GM13977 (cell line): Measurements from ENCODE around the gene NCAPG2.
"Not testable (repeated sequence)": the region's sequence is repeated elsewhere in the genome, so short reads cannot be mapped to it uniquely, and the experiment has no call there.

Experiments used
- DNase-seq: peaks from one replicate; pipeline ENCODE4 v3.0.0; 2012; ENCODE audit warnings: low spot score
- in situ Hi-C: fragments of 300-500 bp; cut with MboI; formaldehyde crosslinking; loops from one replicate; pipeline ENCODE4 v1.12.0; 2022; ENCODE audit warnings: low sequenced_read_pairs, low pct_unique_long_range_greater_than_20kb, mixed read lengths, inconsistent platforms; ENCODE audit not compliant: unreplicated experiment
- TF ChIP-seq, protein P1 (sequence below): IDR thresholded peaks from 2 replicates; pipeline ENCODE4 v1.5.1; 2012; ENCODE audit warnings: mild to moderate bottlenecking, control low read depth; ENCODE audit not compliant: insufficient read depth; ENCODE audit errors: extremely low read depth, missing control alignments

The NCAPG2 gene

DNA sequence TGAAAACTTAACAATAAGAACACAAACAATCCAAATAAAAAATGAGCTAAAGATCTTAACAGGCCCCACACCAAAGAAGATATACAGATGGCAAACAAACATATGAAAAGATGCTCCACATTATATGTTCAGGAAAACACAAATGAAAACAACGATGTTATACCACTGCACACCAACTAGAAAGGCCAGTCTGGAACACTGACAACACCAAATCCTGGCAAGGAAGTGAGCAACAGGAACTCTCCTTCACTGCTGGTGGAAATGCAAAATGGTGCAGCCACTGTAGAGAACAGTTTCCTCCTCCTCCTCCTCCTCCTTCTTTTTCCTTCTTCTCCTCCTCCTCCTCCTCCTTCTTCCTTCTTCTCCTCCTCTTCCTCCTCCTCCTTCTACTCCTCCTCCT lies 12.2 kb upstream of the NCAPG2 start:
- in situ Hi-C loops = no loop called here
- TF ChIP-seq, protein P1, sequence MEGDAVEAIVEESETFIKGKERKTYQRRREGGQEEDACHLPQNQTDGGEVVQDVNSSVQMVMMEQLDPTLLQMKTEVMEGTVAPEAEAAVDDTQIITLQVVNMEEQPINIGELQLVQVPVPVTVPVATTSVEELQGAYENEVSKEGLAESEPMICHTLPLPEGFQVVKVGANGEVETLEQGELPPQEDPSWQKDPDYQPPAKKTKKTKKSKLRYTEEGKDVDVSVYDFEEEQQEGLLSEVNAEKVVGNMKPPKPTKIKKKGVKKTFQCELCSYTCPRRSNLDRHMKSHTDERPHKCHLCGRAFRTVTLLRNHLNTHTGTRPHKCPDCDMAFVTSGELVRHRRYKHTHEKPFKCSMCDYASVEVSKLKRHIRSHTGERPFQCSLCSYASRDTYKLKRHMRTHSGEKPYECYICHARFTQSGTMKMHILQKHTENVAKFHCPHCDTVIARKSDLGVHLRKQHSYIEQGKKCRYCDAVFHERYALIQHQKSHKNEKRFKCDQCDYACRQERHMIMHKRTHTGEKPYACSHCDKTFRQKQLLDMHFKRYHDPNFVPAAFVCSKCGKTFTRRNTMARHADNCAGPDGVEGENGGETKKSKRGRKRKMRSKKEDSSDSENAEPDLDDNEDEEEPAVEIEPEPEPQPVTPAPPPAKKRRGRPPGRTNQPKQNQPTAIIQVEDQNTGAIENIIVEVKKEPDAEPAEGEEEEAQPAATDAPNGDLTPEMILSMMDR = no peak
- no peak for DNase-seq

DNA sequence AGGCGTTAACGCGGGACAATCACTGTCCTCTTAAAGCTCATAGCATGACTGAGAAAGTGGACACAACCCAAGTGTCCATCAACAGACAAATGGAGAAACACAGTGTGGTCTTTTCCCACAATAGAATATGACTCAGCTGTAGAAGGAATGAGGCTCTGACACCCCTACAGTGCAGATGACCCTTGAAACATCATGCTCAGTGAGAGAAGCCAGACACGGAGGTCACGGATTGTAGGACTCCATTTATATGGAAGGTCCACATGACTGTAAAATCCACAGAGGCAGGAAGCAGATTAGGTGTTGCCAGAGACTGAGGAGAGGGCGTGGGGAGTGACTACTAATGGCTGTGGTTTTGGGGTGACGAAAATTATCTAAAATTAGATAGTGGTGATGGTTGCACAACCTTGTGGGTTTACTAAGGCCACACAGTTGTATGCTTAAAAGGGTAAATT lies 6.1 kb upstream of the NCAPG2 start:
- in situ Hi-C loops = no loop called here
- TF ChIP-seq, protein P1 = no peak
- DNase-seq = no peak

DNA sequence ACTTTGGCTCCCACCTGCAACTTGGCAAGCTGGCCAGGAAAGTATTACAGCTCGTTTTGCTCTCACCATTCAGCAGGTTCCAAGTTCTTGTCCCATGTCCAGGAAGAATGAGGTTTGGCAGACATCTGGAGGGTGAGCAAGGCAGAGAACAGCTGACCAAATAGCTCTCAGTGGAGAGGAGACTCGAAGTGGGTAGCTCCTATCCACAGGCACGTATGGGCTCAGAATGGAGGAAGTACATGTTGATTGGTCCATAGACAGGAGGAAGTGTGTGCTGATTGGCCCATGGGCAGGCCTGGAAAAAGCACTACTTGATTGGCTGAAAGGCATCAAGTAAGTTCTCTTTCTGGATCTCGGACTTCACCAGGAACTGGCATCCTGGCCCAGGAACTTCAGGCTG lies 3.0 kb upstream of the NCAPG2 start:
- TF ChIP-seq, protein P1 = no peak
- DNase-seq = no peak
- in situ Hi-C loops = no loop called here

DNA sequence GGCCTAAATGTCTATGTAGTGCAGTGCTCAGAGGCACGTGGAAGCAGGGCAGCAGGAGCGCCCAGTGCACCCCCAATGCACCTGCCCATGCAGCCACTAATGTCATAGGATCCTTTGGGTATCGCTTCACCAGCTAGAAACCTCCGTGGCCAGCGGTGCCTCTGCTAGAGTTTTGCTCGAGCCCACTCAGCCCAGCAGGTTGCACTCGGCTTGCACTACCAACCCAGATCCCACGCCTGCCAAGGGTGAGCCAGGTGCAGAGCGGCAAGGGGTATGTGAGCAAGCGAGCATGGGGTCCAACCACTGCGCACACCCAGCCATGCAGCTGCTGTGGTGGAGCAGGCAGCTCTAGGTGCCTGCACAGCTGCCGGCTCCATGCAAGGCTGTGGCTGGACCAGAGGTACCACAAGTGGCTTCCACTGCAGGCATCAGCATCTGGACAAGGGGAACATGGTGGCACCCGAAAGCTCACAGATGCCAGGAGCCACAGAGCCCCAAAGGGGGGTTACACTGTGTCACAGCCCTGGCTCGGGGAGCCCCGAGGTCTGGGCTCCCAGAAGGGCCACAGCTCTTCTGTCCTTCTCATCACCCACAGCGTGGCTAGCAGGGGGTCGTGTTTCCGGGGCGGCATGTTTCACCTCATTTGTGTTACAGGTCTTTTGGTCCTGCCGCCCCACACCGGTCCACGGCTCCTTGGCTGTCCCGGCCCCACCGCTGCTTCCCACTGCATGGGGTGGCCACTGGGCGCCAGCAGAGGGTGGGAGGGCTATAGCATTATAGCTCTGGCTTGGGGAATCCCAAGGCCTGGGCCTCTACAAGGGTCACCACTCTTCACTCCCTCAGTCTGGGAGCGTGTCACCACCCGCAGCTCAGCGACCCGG lies 2.3 kb upstream of the NCAPG2 start:
- in situ Hi-C loops = no loop called here
- TF ChIP-seq, protein P1 = no peak
- DNase-seq = no peak

DNA sequence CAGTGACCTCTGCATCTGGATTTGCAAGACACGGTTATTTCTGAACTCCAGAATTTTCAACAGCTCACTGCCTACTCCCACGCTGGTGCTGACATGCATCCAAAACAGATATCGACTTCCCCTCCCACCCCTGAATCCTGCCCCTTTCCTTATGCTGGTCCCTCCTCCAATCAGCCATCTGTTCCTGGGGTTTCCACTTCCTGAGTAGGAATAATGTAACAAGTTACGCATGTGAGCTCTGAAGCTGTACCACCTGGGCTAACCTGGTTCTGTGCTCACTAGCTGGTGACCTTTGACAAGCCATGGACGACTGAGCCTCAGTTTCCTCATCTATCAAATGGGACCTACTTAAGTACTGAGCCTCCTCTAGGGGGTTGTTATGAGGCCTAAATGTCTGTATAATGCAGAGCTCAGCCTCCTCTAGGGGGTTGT lies 1.7 kb upstream of the NCAPG2 start:
- TF ChIP-seq, protein P1 = no peak
- DNase-seq = no peak
- in situ Hi-C loops = no loop called here

DNA sequence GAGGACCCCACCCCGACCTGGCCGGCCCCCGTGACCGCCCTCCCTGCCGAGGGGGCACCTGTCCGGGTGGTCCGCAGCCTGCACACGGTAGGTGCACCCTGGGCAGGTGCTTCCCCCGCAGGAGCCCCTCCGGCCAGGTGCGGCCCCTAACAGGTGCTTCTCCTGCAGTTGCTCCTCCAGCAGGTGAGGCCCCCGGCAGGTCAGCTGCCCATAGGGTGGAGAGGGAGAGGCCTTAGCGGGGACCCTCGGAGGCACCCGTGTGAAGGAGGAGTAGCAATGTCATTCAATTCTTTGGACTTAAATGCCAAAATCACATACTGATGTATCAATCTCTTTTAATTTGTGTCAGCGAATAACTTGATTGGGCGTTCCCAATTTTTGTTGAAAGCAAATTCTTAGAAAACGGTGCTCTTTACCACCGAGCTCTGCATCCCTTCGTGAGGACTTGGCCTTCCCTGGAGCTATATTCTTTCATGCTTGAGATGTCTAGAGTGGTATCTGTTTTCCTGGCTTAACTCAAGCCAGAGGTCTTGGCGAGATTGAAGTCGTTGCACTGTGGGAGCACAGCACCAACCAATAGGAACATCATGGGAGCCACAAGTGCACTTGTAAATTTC lies 738 bp upstream of the NCAPG2 start:
- TF ChIP-seq, protein P1 = no peak
- no peak for DNase-seq

DNA sequence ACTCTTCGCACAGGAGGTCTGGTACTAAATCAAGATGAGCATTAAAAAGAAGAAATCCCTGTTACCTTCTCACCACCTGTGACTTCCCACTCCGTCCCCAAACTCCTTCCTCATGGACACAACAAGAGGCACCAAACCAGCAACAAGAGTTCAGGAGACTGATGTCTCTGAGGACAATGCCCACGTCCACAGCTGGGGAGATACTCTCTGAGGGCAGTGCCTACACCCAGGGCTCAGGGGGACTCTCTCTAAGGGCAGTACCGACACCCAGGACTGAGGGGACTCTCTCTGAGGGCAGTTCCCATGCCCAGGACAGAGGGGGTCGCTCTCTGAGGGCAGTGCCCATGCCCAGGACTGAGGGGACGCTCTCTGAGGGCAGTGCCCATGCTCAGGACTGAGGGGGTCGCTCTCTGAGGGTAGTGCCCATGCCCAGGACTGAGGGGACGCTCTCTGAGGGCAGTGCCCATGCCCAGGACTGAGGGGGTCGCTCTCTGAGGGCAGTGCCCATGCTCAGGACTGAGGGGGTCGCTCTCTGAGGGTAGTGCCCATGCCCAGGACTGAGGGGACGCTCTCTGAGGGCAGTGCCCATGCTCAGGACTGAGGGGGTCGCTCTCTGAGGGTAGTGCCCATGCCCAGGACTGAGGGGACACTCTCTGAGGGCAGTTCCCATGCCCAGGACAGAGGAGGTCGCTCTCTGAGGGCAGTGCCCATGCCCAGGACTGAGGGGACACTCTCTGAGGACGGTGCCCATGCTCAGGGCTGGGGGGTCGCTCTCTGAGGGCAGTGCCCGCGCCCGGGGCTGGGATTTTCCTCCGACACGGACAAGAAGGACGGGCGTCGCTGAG lies 703 bp downstream of the NCAPG2 start:
- in situ Hi-C loops, DNase-seq: not testable (repeated sequence)

More for the DNA sequence above, 738 bp upstream of the NCAPG2 start:
- in situ Hi-C loops = no loop called here
